ENCODE data around the gene VAMP8.

The VAMP8 gene

DNA sequence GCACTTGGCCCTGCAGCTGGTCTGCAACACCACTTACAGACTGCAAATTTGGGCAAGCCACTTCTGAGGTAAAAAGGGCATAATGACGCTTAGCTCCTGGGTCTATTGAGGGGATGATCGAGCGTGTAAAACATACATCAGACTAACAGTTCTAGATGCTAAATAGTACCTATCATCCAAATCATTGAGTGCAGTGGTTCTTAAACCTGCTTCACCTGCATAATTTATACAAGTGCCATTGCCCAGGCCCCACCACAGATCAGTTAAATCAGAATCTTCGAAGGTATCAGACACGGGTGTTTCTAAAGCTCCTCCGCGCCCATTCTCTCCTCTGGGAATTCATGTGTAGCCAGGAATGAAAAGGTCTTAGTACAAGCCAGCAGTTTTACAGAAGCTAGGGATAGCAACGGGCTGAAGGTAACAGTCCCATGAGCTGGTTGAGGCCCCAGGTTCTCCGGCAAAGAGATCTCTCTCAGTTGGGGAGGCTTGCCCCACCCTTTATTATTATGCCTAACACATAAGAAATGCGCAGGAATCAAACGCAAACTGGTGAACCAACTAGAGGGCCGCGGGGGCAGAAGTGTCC is 17.4 kb downstream of the VAMP8 start:
- peaks cover 27% of the 10 kb centered on the region for H3K36me3 ChIP-seq (ENCODE audit: insufficient read depth, low read length)
- H3K27ac ChIP-seq (ENCODE audit: low read depth, low read length) = peak overlapping the region; percentile 59
- peak overlapping the region; percentile 88 for H3K9ac ChIP-seq (ENCODE audit: low read length)
- no peaks in the 10 kb centered on the region for H3K9me3 ChIP-seq (ENCODE audit: low read length)
- H3K27me3 ChIP-seq (ENCODE audit: control insufficient read depth in 1 of 2, insufficient read depth in 2 of 2, low read length in 2 of 2) = no peaks in the 10 kb centered on the region
- peak overlapping the region; percentile 26 to 97 for H3K4me3 ChIP-seq (ENCODE audit: low read depth in 1 of 2, low read length in 2 of 2)
- H3K4me1 ChIP-seq (ENCODE audit: insufficient read depth, low read length) = peaks cover 45% of the 10 kb centered on the region

DNA sequence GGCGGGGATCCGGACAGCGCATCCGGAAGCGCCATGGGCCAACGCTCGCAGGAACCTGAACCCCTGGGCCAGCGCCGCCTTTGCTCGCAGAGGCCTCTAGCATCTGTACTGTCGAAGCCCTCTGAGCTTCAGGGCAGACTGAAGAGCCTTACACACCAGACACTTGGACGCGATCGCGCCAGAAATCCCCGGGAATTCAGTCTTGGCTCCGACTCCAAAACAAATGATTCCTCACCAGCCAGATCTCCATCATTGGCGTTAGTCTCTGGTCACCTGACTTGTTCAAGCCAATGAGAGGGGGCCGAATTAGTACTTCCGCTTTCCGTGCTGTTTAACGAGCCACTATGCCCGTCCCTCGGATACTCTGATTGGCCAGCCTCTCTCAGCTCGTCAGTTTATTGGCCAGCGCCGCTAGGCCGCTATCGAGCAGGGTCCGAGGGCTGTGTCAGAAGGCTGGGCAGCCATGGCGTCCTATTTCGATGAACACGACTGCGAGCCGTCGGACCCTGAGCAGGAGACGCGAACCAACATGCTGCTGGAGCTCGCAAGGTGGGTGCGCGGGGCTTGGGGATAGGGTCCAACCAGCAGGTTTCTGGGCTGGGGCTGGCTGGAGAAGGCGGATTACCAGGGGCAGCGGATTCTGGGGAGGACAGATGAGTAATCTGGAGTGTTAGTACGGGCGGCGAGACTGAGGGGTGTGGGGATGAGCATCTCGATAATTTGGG is 18.1 kb downstream of the VAMP8 start, which contains the start of gene RNF181:
Gene RNF181 (plus strand): TSS at position 445 of the 725 bp plus-strand sequence. CDS start 19 bp downstream, at position 464.
- H3K27ac ChIP-seq (ENCODE audit: low read depth, low read length) = peak within 1 kb of the TSS; percentile 96
- peak within 1 kb of the TSS; percentile 75 to 97 for H3K4me3 ChIP-seq (ENCODE audit: low read depth in 1 of 2, low read length in 2 of 2)
- no peaks in the 10 kb centered on the region for H3K9me3 ChIP-seq (ENCODE audit: low read length)
- H3K36me3 ChIP-seq (ENCODE audit: insufficient read depth, low read length) = peaks cover 34% of the 10 kb centered on the region
- no peaks in the 10 kb centered on the region for H3K27me3 ChIP-seq (ENCODE audit: control insufficient read depth in 1 of 2, insufficient read depth in 2 of 2, low read length in 2 of 2)
- peaks cover 40% of the 10 kb centered on the region for H3K4me1 ChIP-seq (ENCODE audit: insufficient read depth, low read length)
- peak within 1 kb of the TSS; percentile 96 for H3K9ac ChIP-seq (ENCODE audit: low read length)

GRCh38 chr2:85596026-85596333 is 18.6 kb downstream of the VAMP8 start:
- H3K4me3 ChIP-seq (ENCODE audit: low read depth in 1 of 2, low read length in 2 of 2) = peak overlapping the region; percentile 75 to 97
- no peaks in the 10 kb centered on the region for H3K9me3 ChIP-seq (ENCODE audit: low read length)
- H3K27ac ChIP-seq (ENCODE audit: low read depth, low read length) = peak overlapping the region; percentile 96
- H3K36me3 ChIP-seq (ENCODE audit: insufficient read depth, low read length) = peaks cover 38% of the 10 kb centered on the region
- peak overlapping the region; percentile 96 for H3K9ac ChIP-seq (ENCODE audit: low read length)
- no peaks in the 10 kb centered on the region for H3K27me3 ChIP-seq (ENCODE audit: control insufficient read depth in 1 of 2, insufficient read depth in 2 of 2, low read length in 2 of 2)
- peaks cover 36% of the 10 kb centered on the region for H3K4me1 ChIP-seq (ENCODE audit: insufficient read depth, low read length)

GRCh38 chr2:85596486-85597143 is 19.2 kb downstream of the VAMP8 start:
- peaks cover 36% of the 10 kb centered on the region for H3K4me1 ChIP-seq (ENCODE audit: insufficient read depth, low read length)
- no peaks in the 10 kb centered on the region for H3K27me3 ChIP-seq (ENCODE audit: control insufficient read depth in 1 of 2, insufficient read depth in 2 of 2, low read length in 2 of 2)
- peaks cover 38% of the 10 kb centered on the region for H3K36me3 ChIP-seq (ENCODE audit: insufficient read depth, low read length)
- H3K9me3 ChIP-seq (ENCODE audit: low read length) = no peaks in the 10 kb centered on the region
- peak overlapping the region; percentile 96 for H3K27ac ChIP-seq (ENCODE audit: low read depth, low read length)
- H3K4me3 ChIP-seq (ENCODE audit: low read depth in 1 of 2, low read length in 2 of 2) = peak overlapping the region; percentile 75 to 97
- peak overlapping the region; percentile 96 for H3K9ac ChIP-seq (ENCODE audit: low read length)

DNA sequence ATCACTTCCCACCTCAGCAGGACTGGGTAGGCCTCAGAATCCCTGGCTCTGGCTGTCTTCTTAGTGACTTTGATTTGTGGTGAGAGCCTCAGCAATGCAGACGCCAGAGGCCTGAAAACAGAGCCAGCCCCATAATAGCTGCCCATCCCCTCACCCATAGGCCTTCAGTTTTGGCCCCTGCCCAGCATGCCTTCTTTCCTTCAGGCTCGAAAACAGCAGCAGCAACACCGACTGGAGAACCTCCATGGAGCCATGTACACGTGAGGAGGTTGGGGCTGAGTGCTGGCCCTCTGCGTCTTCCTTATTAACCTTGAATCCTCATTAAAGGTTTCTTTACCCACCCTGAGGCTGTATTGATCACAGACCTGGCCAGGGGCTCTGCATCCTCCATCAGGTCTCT is 19.9 kb downstream of the VAMP8 start:
- H3K36me3 ChIP-seq (ENCODE audit: insufficient read depth, low read length) = peaks cover 38% of the 10 kb centered on the region
- H3K27me3 ChIP-seq (ENCODE audit: control insufficient read depth in 1 of 2, insufficient read depth in 2 of 2, low read length in 2 of 2) = no peaks in the 10 kb centered on the region
- peaks cover 37% of the 10 kb centered on the region for H3K4me1 ChIP-seq (ENCODE audit: insufficient read depth, low read length)
- no peak overlapping the region for H3K4me3 ChIP-seq (ENCODE audit: low read depth in 1 of 2, low read length in 2 of 2)
- H3K27ac ChIP-seq (ENCODE audit: low read depth, low read length) = no peak overlapping the region
- no peaks in the 10 kb centered on the region for H3K9me3 ChIP-seq (ENCODE audit: low read length)
- H3K9ac ChIP-seq (ENCODE audit: low read length) = peak overlapping the region; percentile 20

DNA sequence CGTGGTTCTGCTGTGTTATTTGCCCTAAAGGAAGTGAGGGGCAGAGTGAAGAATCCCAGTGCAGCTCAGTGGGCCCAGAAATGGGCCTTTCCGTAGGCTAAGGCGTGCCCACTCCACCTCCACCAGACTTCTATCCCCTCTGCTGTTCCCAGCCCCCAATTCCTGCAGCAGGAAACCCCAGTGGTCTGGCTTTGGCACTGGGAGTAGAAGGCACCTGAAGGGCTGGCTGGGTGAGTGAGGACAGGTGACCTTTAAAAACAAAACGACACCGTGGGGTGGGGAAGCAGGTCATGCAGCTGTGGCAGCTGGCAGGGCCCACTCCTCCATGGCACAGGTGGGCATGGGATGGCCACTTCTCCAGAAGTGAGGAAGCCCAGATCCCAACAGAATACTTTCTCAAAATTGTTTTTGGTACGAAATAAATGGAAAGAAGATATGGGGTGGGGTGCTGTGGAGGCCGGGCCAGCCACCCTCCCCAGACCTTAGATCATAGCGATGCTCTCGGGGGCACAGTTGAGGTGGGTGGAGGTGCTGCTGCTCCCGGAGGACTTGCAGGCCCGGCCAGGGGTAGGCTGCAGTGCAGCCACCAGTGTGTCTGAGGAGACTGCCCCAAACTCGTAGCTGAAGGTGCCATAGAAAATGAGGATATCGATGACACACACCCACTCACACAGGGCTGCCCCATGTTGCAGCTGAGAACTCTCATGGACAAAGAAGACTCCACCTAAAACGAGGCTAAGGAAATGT is 21.4 kb downstream of the VAMP8 start:
- Histone ChIP-seq H3K27ac (ENCODE audit: low read depth, low read length) (no peak overlapping the region), H3K9ac (ENCODE audit: low read length) (no peak overlapping the region), H3K4me1 (ENCODE audit: insufficient read depth, low read length) (peaks cover 38% of the 10 kb centered on the region), H3K9me3 (ENCODE audit: low read length) (no peaks in the 10 kb centered on the region), H3K4me3 (ENCODE audit: low read depth in 1 of 2, low read length in 2 of 2) (no peak overlapping the region), H3K27me3 (ENCODE audit: control insufficient read depth in 1 of 2, insufficient read depth in 2 of 2, low read length in 2 of 2) (no peaks in the 10 kb centered on the region), H3K36me3 (ENCODE audit: insufficient read depth, low read length) (peaks cover 38% of the 10 kb centered on the region)

- H3K9ac ChIP-seq (ENCODE audit: low read length) = no peak overlapping the region
- H3K36me3 ChIP-seq (ENCODE audit: insufficient read depth, low read length) = peaks cover 40% of the 10 kb centered on the region
- no peak overlapping the region for H3K27ac ChIP-seq (ENCODE audit: low read depth, low read length)
- H3K4me1 ChIP-seq (ENCODE audit: insufficient read depth, low read length) = peaks cover 40% of the 10 kb centered on the region
- no peaks in the 10 kb centered on the region for H3K9me3 ChIP-seq (ENCODE audit: low read length)
- H3K4me3 ChIP-seq (ENCODE audit: low read depth in 1 of 2, low read length in 2 of 2) = no peak overlapping the region
- H3K27me3 ChIP-seq (ENCODE audit: control insufficient read depth in 1 of 2, insufficient read depth in 2 of 2, low read length in 2 of 2) = no peaks in the 10 kb centered on the region
Measured at GRCh38 chr2:85599468-85600234, 22.3 kb downstream of the VAMP8 start.

DNA sequence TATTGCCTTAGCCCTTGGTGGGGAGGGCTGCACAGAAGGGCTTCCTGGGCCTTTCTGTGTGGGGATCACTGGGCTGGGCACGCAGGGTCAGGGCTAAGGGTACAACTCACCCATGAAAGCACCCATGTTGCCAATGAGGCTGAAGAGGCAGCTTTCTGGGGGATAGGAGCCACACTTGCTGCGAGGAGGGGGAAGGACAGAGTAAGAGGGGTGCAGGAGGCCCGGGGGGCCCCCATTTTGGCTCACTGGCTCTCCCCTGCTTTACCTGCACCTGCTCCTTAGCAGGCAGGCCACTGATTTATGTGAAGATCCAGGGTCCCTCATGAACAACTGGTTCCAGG is 22.8 kb downstream of the VAMP8 start:
- Histone ChIP-seq H3K4me1 (ENCODE audit: insufficient read depth, low read length) (peaks cover 41% of the 10 kb centered on the region), H3K36me3 (ENCODE audit: insufficient read depth, low read length) (peaks cover 42% of the 10 kb centered on the region), H3K9ac (ENCODE audit: low read length) (no peak overlapping the region), H3K27me3 (ENCODE audit: control insufficient read depth in 1 of 2, insufficient read depth in 2 of 2, low read length in 2 of 2) (no peaks in the 10 kb centered on the region), H3K27ac (ENCODE audit: low read depth, low read length) (no peak overlapping the region), H3K4me3 (ENCODE audit: low read depth in 1 of 2, low read length in 2 of 2) (no peak overlapping the region), H3K9me3 (ENCODE audit: low read length) (no peaks in the 10 kb centered on the region)

- peak overlapping the region; percentile 81 for H3K9ac ChIP-seq (ENCODE audit: low read length)
- peaks cover 47% of the 10 kb centered on the region for H3K36me3 ChIP-seq (ENCODE audit: insufficient read depth, low read length)
- H3K27me3 ChIP-seq (ENCODE audit: control insufficient read depth in 1 of 2, insufficient read depth in 2 of 2, low read length in 2 of 2) = no peaks in the 10 kb centered on the region
- H3K27ac ChIP-seq (ENCODE audit: low read depth, low read length) = peak overlapping the region; percentile 88
- peaks cover 49% of the 10 kb centered on the region for H3K4me1 ChIP-seq (ENCODE audit: insufficient read depth, low read length)
- no peaks in the 10 kb centered on the region for H3K9me3 ChIP-seq (ENCODE audit: low read length)
- H3K4me3 ChIP-seq (ENCODE audit: low read depth in 1 of 2, low read length in 2 of 2) = peak overlapping the region; percentile 79 to 93
Measured at GRCh38 chr2:85600951-85601770, 23.8 kb downstream of the VAMP8 start.

DNA sequence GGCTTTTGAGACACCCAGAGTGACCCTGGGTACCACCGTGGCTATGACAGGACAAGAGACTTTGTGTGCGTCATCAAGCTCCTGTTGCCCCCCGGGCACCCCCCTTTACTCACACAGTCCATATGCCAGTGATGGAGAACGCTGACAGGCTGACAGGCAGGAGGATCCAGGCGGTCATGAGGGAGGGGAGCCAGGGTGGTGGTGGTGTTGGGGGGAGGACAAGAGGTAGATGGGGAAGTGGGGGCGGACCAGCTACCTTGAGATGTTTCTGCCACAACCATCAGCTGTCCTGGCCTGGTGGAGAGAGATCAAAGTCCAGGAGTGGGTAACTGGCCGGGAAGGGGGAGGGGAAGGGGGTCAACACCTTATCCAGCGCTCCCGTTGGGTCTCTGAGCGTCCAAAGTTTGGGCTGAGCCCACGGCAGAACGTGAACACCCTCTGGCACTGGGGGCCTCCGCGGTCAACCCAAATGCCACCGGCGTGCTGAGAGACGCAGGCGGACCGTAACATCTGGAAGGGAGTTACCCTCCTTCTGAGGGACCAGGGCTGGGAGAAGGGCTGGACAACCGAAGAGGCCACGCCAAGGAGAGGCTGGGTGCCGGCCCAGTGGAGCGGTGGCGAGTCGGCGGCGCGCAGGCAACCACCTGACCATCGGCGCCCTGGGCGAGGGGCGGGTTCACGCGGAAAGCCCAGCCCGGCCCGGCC is 24.5 kb downstream of the VAMP8 start:
- H3K9me3 ChIP-seq (ENCODE audit: low read length) = no peaks in the 10 kb centered on the region
- no peaks in the 10 kb centered on the region for H3K27me3 ChIP-seq (ENCODE audit: control insufficient read depth in 1 of 2, insufficient read depth in 2 of 2, low read length in 2 of 2)
- H3K4me1 ChIP-seq (ENCODE audit: insufficient read depth, low read length) = peaks cover 43% of the 10 kb centered on the region
- peak overlapping the region; percentile 88 for H3K27ac ChIP-seq (ENCODE audit: low read depth, low read length)
- peak overlapping the region; percentile 79 to 93 for H3K4me3 ChIP-seq (ENCODE audit: low read depth in 1 of 2, low read length in 2 of 2)
- H3K9ac ChIP-seq (ENCODE audit: low read length) = peak overlapping the region; percentile 81
- peaks cover 42% of the 10 kb centered on the region for H3K36me3 ChIP-seq (ENCODE audit: insufficient read depth, low read length)
